ENCODE results near the gene KRT79. TPM values are rescaled to one million over a fixed set of nuclear protein-coding genes. Genes with fewer than 3 reads are reported as not detected.

KRT79 gene
- total RNA-seq, 6 experiments from 2014 or later, result not detected

- DNase-seq (no peak), ATAC-seq (no peak)
- intact Hi-C loops (cut with DNase I), result no loop called here
- H3K4me1 ChIP-seq, result no peaks in the 10 kb centered on the region
- no peak overlapping the region for H3K4me3 ChIP-seq
- TF ChIP-seq POLR2A (IDR thresholded peaks at IDR 0.05), result no peak
- TF ChIP-seq, protein P1, sequence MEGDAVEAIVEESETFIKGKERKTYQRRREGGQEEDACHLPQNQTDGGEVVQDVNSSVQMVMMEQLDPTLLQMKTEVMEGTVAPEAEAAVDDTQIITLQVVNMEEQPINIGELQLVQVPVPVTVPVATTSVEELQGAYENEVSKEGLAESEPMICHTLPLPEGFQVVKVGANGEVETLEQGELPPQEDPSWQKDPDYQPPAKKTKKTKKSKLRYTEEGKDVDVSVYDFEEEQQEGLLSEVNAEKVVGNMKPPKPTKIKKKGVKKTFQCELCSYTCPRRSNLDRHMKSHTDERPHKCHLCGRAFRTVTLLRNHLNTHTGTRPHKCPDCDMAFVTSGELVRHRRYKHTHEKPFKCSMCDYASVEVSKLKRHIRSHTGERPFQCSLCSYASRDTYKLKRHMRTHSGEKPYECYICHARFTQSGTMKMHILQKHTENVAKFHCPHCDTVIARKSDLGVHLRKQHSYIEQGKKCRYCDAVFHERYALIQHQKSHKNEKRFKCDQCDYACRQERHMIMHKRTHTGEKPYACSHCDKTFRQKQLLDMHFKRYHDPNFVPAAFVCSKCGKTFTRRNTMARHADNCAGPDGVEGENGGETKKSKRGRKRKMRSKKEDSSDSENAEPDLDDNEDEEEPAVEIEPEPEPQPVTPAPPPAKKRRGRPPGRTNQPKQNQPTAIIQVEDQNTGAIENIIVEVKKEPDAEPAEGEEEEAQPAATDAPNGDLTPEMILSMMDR (IDR thresholded peaks at IDR 0.05), result no peak
- 59% methylated on average over 4 of the region's 7 CpGs for WGBS (ENCODE audit: insufficient coverage, low coverage, low lambda C conversion rate, missing lambda C conversion rate)
- no peaks in the 10 kb centered on the region for H3K36me3 ChIP-seq
- no peaks in the 10 kb centered on the region for H3K27me3 ChIP-seq
- no peak overlapping the region for H3K27ac ChIP-seq
- H3K9me3 ChIP-seq, result no peaks in the 10 kb centered on the region
Observed at GRCh38 chr12:52818887-52819420, 15.2 kb downstream of the KRT79 start.

DNA sequence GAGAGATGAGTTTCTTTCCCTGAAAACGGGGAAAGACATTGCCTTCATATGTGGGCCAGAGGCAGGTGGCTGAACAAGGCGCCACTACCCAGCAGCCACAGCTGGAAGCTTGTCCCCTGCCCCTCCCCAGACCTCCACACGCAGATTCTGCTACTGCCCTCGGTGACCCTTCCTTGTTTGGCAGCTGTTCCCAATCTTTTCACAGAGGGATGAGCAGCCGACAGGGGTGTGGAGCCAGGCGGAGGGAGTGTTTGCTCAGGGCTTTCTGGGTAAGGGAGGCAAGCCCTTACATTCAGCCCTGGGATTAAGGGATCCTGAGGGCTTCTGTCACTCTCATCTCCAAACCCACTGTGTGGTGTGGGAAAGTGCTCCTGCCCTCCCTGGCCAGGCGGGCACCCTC, 15.7 kb downstream of the KRT79 start:
- 13% methylated on average over 3 of the region's 7 CpGs for WGBS (ENCODE audit: insufficient coverage, low coverage, low lambda C conversion rate, missing lambda C conversion rate)
- no peak for TF ChIP-seq POLR2A (IDR thresholded peaks at IDR 0.05)
- TF ChIP-seq, protein P1 (IDR thresholded peaks at IDR 0.05), result no peak
- Histone ChIP-seq H3K9me3 (no peaks in the 10 kb centered on the region), H3K4me1 (no peaks in the 10 kb centered on the region), H3K27me3 (no peaks in the 10 kb centered on the region), H3K4me3 (no peak overlapping the region), H3K36me3 (no peaks in the 10 kb centered on the region), H3K27ac (no peak overlapping the region)
- DNase-seq (no peak), ATAC-seq (no peak)
- intact Hi-C loops (cut with DNase I), result no loop called here

DNA sequence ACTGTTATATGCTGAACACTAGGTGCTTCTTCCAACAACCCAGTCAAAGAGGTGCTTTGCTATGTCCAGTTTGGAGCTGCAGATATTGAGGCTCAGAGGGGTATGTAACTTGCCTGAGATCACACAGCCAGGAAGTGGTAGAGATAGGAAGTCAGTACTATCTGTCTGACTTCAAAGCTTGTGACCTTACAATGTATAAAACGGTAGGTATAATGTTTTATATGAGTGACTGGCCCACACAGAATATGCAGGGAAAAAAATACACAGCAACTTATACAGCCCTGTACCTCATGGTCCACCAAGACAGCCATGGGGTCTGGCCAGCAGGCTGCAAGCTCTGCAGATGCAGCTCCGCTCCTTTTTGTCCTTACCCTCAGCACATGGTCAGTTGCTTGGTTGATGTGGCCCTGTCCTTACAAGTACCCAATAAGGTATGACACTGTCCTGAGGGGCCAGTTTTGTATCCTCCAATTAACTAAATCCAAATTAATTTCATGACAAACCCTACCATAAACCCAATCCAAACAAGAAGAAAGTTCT, 16.3 kb downstream of the KRT79 start:
- 19% methylated on average over 1 of the region's 2 CpGs for WGBS (ENCODE audit: insufficient coverage, low coverage, low lambda C conversion rate, missing lambda C conversion rate)

DNA sequence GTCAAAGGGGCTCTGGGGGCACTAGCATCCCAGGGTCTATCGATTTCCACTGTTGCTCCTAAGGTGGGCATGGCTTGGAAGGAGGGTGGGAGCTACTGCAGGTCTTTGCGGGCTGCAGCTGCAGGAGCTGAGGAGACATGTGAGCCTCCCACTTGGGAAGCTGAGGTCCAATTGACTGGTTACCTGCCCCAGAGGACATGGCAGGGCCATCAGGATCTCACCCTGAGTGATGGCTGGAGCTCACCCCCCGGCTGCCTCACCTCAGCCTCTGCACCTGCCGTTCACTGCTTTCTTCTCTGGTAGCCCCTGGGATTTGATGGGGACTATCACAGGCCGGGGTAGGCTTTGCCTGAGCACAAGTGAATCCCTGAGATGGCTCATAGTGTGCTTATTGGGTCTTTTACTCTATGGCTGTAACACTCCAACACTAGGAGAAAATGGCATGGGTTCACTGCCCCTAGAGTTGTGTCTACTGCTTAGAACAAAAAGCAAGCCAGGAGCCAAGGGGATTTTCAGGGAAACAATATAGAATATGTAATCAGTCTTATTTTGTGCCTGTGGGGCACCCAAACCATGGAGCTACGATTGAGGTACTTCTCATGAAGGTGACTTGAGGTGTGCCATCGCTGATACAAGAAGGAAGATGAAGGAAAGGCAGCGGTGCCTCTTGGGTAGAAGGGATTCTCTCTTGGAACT, 17.0 kb downstream of the KRT79 start:
- Histone ChIP-seq H3K27ac (no peak overlapping the region), H3K27me3 (no peaks in the 10 kb centered on the region), H3K36me3 (no peaks in the 10 kb centered on the region), H3K9me3 (no peaks in the 10 kb centered on the region), H3K4me1 (no peaks in the 10 kb centered on the region), H3K4me3 (no peak overlapping the region)
- intact Hi-C loops (cut with DNase I), result no loop called here
- no peak for TF ChIP-seq POLR2A (IDR thresholded peaks at IDR 0.05)
- TF ChIP-seq, protein P1 (IDR thresholded peaks at IDR 0.05), result no peak
- WGBS (ENCODE audit: insufficient coverage, low coverage, low lambda C conversion rate, missing lambda C conversion rate), result 72% methylated on average over 5 of the region's 8 CpGs
- DNase-seq, result no peak
- no peak for ATAC-seq

More for the DNA sequence above, 16.3 kb downstream of the KRT79 start:
- ATAC-seq (no peak), DNase-seq (no peak)
- Histone ChIP-seq H3K27ac (no peak overlapping the region), H3K4me3 (no peak overlapping the region), H3K27me3 (no peaks in the 10 kb centered on the region), H3K4me1 (no peaks in the 10 kb centered on the region), H3K36me3 (no peaks in the 10 kb centered on the region), H3K9me3 (no peaks in the 10 kb centered on the region)
- intact Hi-C loops (cut with DNase I), result no loop called here
- TF ChIP-seq, protein P1 (IDR thresholded peaks at IDR 0.05), result no peak
- no peak for TF ChIP-seq POLR2A (IDR thresholded peaks at IDR 0.05)
